HepG2 (cell line): Measurements from ENCODE around the gene RAB11FIP5. TPM values are rescaled to one million over a fixed set of nuclear protein-coding genes. Genes with fewer than 3 reads are reported as not detected.
A peak's percentile ranks its signal among the peaks of the same experiment; 100 is the strongest.

ENCODE experiments used
- ARID2 ChIP-seq: sonication (generic); formaldehyde crosslinking; IDR thresholded peaks from 2 replicates; pipeline ENCODE4 v1.8.1; 2022; ENCODE audit warnings: mild to moderate bottlenecking, missing genetic modification reagents, borderline replicate concordance
- ATF4 ChIP-seq, 2 experiments: fragments of 450-650 bp in 1 of 2; sonication (generic) in 1 of 2; formaldehyde crosslinking; IDR thresholded peaks; 2 replicates each; pipeline versions ENCODE4 v1.5.0 to v1.8.0; 2020 to 2022; ENCODE audit warnings: mild to moderate bottlenecking in 1 of 2, missing genetic modification reagents in 1 of 2
- DPF2 ChIP-seq: sonication (generic); formaldehyde crosslinking; IDR thresholded peaks from 2 replicates; pipeline ENCODE4 v1.4.0; 2020; ENCODE audit warnings: mild to moderate bottlenecking, low read depth, missing genetic modification reagents, borderline replicate concordance
- FOXJ3 ChIP-seq: sonication (generic); formaldehyde crosslinking; IDR thresholded peaks from 2 replicates; pipeline ENCODE4 v1.4.0; 2020; ENCODE audit warnings: missing genetic modification reagents, mild to moderate bottlenecking, borderline replicate concordance
- KAT8 ChIP-seq: IDR thresholded peaks from 2 replicates; pipeline ENCODE4 v1.6.1; 2016; ENCODE audit warnings: missing genetic modification reagents, missing compliant biosample characterization
- NCOA2 ChIP-seq: sonication (generic); formaldehyde crosslinking; IDR thresholded peaks from 2 replicates; pipeline ENCODE4 v1.8.0; 2022; ENCODE audit warnings: inconsistent platforms
- PBX3 ChIP-seq: sonication (generic); formaldehyde crosslinking; IDR thresholded peaks from 2 replicates; pipeline ENCODE4 v1.8.1; 2023; ENCODE audit warnings: missing genetic modification reagents, inconsistent platforms, borderline replicate concordance
- WIZ ChIP-seq: sonication (generic); formaldehyde crosslinking; IDR thresholded peaks from 2 replicates; pipeline ENCODE4 v1.5.1; 2020; ENCODE audit warnings: mild to moderate bottlenecking, missing genetic modification reagents
- ZBTB1 ChIP-seq: sonication (generic); formaldehyde crosslinking; IDR thresholded peaks from 2 replicates; pipeline ENCODE4 v1.4.0; 2020; ENCODE audit warnings: missing genetic modification reagents, borderline replicate concordance
- ZKSCAN8 ChIP-seq: IDR thresholded peaks from 2 replicates; pipeline ENCODE4 v1.6.1; 2016; ENCODE audit warnings: borderline replicate concordance, missing genetic modification reagents, missing compliant biosample characterization
- ZNF225 ChIP-seq: sonication (generic); formaldehyde crosslinking; IDR thresholded peaks from 2 replicates; pipeline ENCODE4 v1.4.0; 2020; ENCODE audit warnings: mild to moderate bottlenecking, missing genetic modification reagents
- ZNF280D ChIP-seq: sonication (generic); formaldehyde crosslinking; IDR thresholded peaks from 2 replicates; pipeline ENCODE4 v1.5.1; 2020; ENCODE audit warnings: mild to moderate bottlenecking, missing genetic modification reagents
- ZNF326 ChIP-seq: sonication (generic); formaldehyde crosslinking; IDR thresholded peaks from 2 replicates; pipeline ENCODE4 v1.4.0; 2020; ENCODE audit warnings: missing genetic modification reagents, borderline replicate concordance
- ZNF549 ChIP-seq: sonication (generic); formaldehyde crosslinking; IDR thresholded peaks from 2 replicates; pipeline ENCODE4 v1.5.0; 2020; ENCODE audit warnings: missing genetic modification reagents
- ZNF556 ChIP-seq: sonication (generic); formaldehyde crosslinking; IDR thresholded peaks from 2 replicates; pipeline ENCODE4 v1.4.0; 2020; ENCODE audit warnings: mild to moderate bottlenecking, missing genetic modification reagents, borderline replicate concordance
- polyA plus RNA-seq, 8 experiments: library from polyadenylated mRNA; depleted of rRNA in 3 of 8; stranded (reverse) in 7 of 8; unstranded in 1 of 8; fragments of >200 nt; fragmentation: Illumina TruSeq in 4 of 8; extraction: Trizol in 4 of 8; gene quantifications; 2 replicates each; pipeline versions ENCODE4 v1.2.1 to v1.2.3, GENCODE V29; 2011 to 2016; ENCODE audit warnings: low read depth in 4 of 8, missing spikeins in 1 of 8, mixed read lengths in 1 of 8; ENCODE audit not compliant: insufficient read depth in 1 of 8
- total RNA-seq, 5 experiments: library from RNA; depleted of rRNA; stranded (reverse); fragments of >200 nt; fragmentation: Illumina TruSeq; extraction: Trizol; gene quantifications; 2 replicates each; pipeline ENCODE4 v1.2.3, GENCODE V29; 2016; ENCODE audit warnings: low read depth in 1 of 5
- TF ChIP-seq, protein P1 (sequence below): sonication (generic); formaldehyde crosslinking; IDR thresholded peaks from 2 replicates; pipeline ENCODE4 v1.4.0; 2020; ENCODE audit warnings: mild to moderate bottlenecking, missing genetic modification reagents
- TF ChIP-seq, protein P2 (sequence below), 2 experiments: sonication (generic) in 1 of 2; formaldehyde crosslinking in 1 of 2; IDR thresholded peaks; 2 replicates each; pipeline versions ENCODE4 v1.4.0 to v1.6.1; 2018 to 2020; ENCODE audit warnings: missing genetic modification reagents in 2 of 2, borderline replicate concordance in 1 of 2, low read depth in 1 of 2, mild to moderate bottlenecking in 1 of 2, missing biosample characterization in 1 of 2

RAB11FIP5 gene
- total and polyA plus RNA-seq, 2 of the 13 experiments (the other 11 are each of a cell fraction or from before 2014, with no cell fraction given), result 9.4 to 22.9 TPM

DNA sequence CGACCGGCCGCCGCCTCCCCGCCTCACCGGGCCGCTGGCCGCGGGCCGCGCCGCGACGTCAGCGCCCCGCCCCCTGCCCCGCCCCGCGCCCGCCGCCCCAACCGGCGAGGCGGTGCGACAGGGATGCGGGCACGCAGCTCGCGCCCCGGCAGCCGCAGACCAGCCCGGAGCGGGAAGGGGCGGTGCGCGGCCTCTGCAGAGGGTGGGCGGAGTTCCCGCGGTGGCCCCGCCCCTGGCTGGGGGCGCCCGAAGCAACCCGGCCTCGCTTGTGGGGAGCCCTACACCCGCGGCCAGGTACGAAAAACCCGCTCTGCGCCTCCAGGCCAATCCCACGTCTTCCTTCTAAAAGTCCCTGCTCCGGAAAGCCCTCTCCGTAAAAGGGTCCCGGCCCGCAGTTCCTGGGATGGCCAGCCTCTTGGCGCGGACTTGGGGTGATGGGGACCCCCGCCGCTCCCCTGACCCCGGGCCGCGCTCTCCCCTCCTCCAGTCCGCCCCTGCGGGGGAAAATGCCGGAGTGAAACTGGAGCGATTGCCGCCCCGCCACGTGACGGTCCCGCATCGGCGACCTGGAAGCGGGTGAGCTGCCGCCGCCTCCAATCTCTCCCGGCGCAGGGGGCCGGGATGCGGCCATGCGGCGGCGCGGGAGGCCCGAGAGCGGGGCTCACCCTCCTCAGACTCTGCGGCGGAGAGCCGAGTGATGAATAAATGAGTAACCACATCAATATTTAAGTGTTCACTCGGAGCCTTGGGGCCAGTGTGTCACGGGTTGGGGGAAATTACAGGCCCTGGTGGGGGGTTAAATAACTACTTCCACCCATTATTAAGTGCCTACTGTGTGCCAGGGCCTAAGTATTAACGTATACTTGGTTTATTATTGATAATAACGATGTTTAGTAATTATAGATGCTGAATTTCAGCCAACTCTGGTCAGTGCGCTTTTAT lies at the start of gene RAB11FIP5 (continued):
- TF ChIP-seq, protein P1, sequence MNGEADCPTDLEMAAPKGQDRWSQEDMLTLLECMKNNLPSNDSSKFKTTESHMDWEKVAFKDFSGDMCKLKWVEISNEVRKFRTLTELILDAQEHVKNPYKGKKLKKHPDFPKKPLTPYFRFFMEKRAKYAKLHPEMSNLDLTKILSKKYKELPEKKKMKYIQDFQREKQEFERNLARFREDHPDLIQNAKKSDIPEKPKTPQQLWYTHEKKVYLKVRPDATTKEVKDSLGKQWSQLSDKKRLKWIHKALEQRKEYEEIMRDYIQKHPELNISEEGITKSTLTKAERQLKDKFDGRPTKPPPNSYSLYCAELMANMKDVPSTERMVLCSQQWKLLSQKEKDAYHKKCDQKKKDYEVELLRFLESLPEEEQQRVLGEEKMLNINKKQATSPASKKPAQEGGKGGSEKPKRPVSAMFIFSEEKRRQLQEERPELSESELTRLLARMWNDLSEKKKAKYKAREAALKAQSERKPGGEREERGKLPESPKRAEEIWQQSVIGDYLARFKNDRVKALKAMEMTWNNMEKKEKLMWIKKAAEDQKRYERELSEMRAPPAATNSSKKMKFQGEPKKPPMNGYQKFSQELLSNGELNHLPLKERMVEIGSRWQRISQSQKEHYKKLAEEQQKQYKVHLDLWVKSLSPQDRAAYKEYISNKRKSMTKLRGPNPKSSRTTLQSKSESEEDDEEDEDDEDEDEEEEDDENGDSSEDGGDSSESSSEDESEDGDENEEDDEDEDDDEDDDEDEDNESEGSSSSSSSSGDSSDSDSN (CRISPR knock-in tag), result peak; percentile 84
- TF ChIP-seq, protein P2, sequence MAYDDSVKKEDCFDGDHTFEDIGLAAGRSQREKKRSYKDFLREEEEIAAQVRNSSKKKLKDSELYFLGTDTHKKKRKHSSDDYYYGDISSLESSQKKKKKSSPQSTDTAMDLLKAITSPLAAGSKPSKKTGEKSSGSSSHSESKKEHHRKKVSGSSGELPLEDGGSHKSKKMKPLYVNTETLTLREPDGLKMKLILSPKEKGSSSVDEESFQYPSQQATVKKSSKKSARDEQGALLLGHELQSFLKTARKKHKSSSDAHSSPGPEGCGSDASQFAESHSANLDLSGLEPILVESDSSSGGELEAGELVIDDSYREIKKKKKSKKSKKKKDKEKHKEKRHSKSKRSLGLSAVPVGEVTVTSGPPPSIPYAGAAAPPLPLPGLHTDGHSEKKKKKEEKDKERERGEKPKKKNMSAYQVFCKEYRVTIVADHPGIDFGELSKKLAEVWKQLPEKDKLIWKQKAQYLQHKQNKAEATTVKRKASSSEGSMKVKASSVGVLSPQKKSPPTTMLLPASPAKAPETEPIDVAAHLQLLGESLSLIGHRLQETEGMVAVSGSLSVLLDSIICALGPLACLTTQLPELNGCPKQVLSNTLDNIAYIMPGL (CRISPR knock-in tag; IDR thresholded peaks at IDR 0.05; ENCODE audit: borderline replicate concordance in 1 of 2, low read depth in 1 of 2), result peak in 1 of 2 experiments; percentile 77; a peak in 3 of 4 replicates
- TF ChIP-seq ZNF225 (CRISPR knock-in tag), result 0 out of 2 replicates have a peak, but pooled peaks have one; percentile 38
- peak in 1 of 2 experiments; percentile 47; a peak in 2 of 4 replicates for TF ChIP-seq ATF4 (CRISPR knock-in tag; IDR thresholded peaks at IDR 0.05)
- TF ChIP-seq ZNF549 (CRISPR knock-in tag), result no peak
- TF ChIP-seq NCOA2 (CRISPR knock-in tag), result peak; percentile 36
- TF ChIP-seq FOXJ3 (CRISPR knock-in tag), result no peak
- TF ChIP-seq WIZ (CRISPR knock-in tag), result peak; percentile 77
- TF ChIP-seq PBX3 (CRISPR knock-in tag), result 0 out of 2 replicates have a peak, but pooled peaks have one; percentile 29
- TF ChIP-seq DPF2 (CRISPR knock-in tag), result no peak
- peak; percentile 36; the same call in 1 of the 2 replicates for TF ChIP-seq KAT8 (CRISPR knock-in tag)
- peak; percentile 81; the same call in 1 of the 2 replicates for TF ChIP-seq ZNF280D (CRISPR knock-in tag)
- peak; percentile 82; the same call in 1 of the 2 replicates for TF ChIP-seq ZKSCAN8 (CRISPR knock-in tag)
- TF ChIP-seq ARID2 (CRISPR knock-in tag), result no peak
- peak; percentile 90; the same call in 1 of the 2 replicates for TF ChIP-seq ZNF556 (CRISPR knock-in tag)
- TF ChIP-seq ZBTB1 (CRISPR knock-in tag), result 0 out of 2 replicates have a peak, but pooled peaks have one; percentile 29
- no peak for TF ChIP-seq ZNF326 (CRISPR knock-in tag)
